Choroid plexus epithelial cell (primary cell): ENCODE data around the gene NTF4.
"Not testable (repeated sequence)": the region's sequence is repeated elsewhere in the genome, so short reads cannot be mapped to it uniquely, and the experiment has no call there.

Source experiments
- DNase-seq: peaks from one replicate; pipeline ENCODE4 v3.0.0-alpha.2; 2010; ENCODE audit warnings: low read depth
- H3K4me3 ChIP-seq: 2 replicates; pipeline ENCODE4 v1.5.1; 2011; ENCODE audit warnings: low read depth, mild to moderate bottlenecking, control low read depth, low read length, moderate library complexity
- CTCF ChIP-seq: conservative IDR thresholded peaks from 2 replicates; pipeline ENCODE4 v1.5.1; 2011; ENCODE audit warnings: low read depth, mild to moderate bottlenecking, control low read depth, inconsistent platforms, low read length, moderate library complexity

NTF4 gene

GRCh38 chr19:49020342-49020741 lies 44.3 kb downstream of the NTF4 start:
- no peak for DNase-seq
- TF ChIP-seq CTCF = no peak
- no peak overlapping the region for H3K4me3 ChIP-seq

DNA sequence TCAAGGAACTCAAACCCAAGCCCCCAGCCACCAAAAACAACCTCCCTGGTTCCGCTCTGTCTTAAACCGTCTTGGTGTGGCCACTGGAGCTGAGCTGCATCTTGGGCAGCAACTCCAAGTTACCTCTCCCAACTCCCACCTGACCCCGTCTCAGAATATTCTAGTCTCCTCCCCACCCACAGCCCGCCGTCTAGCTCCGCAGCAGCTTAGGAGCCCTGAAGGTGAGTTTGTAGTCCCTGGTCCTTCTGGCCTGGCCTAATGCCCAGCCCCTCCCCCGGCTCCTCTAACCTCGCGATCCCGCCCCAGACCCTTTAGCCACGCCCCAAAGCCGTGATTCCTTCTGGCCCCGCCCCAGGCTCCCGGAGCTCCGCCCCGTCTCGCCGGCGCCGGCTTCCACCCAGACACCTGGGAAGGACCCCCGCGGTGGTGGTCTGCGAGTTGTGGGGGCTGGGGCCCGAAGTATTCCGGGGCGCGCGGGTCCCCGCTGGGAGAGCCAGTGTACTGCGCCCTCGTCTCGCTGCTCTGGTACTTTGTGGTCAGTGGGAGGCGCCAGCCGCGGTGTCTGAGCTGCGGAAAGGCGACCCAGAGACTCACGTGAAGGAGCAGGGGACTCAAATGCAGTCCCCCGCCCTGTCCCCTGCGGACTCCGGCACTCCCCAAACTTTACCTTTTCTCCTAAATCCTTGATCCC lies 45.2 kb downstream of the NTF4 start:
- peak overlapping the region; percentile 47 for H3K4me3 ChIP-seq
- TF ChIP-seq CTCF = no peak
- DNase-seq = peak; percentile 45

DNA sequence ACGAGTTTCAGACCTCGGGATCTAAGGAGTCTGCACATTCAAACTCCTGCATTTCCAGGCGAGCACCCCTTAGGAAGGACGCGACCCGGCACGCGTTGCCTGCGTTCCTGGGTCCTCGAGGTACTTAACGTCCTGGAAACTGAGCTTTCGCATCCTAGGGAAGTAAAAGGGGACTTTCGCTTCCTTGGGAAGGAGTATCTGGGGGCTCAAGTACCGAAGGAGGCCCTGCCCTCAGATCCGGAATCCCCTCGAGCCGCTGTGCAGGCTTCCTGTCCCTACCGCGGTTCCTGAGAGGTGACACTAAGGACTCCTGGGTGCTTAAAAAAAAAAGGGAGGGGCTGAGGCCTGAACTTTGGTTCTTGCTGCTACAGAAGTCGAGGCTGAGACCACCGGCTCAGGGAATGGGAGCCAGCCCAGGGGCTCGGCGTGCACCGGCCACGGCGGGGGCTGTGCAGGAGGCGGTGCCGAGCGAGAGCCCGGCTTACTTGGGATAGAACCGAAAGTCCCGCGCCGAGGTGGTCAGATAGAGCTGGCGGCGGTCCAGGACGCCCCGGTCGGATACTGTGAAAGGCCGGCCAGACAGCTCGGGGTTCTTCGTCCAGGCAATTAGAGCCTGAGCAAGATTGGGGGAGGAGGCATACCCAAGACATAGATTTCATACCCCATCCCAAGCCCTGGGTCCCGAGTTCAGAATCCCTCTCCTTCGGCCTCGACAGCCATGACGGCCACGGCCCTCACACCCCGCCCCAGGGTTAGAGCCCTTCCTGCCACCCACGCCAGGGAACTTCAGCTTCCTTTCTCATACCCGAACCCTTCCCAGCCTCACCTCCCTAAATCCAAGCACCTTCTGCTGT lies 46.0 kb downstream of the NTF4 start:
- peak overlapping the region; percentile 47 for H3K4me3 ChIP-seq
- not testable (repeated sequence) for DNase-seq

- H3K4me3 ChIP-seq = peak overlapping the region; percentile 47
- TF ChIP-seq CTCF = peak; percentile 61
- DNase-seq = peak; percentile 62
These were observed 46.8 kb downstream of the NTF4 start for GRCh38 chr19:49017666-49018351.

DNA sequence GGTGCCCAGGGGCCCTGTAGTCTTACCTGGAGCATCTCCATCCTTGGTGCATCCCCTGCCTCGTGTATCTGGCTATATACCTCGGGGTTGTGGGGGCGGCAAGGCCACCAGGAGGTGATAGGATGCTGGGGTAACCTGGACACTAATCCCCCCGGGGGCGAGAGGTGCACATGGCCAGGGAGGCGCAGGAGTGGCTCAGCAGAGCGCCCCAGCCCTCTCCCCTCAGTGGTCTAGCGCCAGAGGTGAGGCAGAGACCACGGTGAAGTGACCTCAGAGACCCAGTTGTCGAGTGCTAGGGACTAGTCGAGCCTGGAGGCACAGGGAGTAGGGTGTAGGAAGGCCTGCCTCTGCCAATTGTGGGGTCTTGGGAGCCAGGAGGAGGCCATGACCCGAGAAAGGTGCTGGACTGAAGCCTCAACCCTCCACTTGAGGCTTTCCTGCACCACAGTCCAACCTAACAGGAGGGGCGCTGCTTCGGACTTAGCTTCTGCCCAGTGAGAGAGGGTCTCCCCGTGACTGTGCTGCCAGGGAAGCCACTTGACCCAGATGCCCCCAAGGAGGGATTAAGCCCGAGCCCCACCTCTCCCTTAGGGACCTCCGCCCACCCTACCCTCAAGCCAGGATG lies 47.5 kb downstream of the NTF4 start, which contains the start of gene LHB:
TSS of gene LHB (minus strand) at position 51 of the 625 bp plus-strand sequence. CDS start at position 41, 10 bp downstream.
- peak within 1 kb of the TSS; percentile 47 for H3K4me3 ChIP-seq
- no peak for TF ChIP-seq CTCF
- no peak for DNase-seq

- DNase-seq = no peak
- no peak for TF ChIP-seq CTCF
- no peak overlapping the region for H3K4me3 ChIP-seq
These were observed 48.4 kb downstream of the NTF4 start for GRCh38 chr19:49016067-49016839.
